HG02884 (cell line): Measurements from ENCODE around the gene PPP2R5C.
A peak's percentile ranks its signal among the peaks of the same experiment; 100 is the strongest.
"Not testable (repeated sequence)": the region's sequence is repeated elsewhere in the genome, so short reads cannot be mapped to it uniquely, and the experiment has no call there.

Experiments used
- ATAC-seq: cut with Tn5 transposase; IDR thresholded peaks from one replicate; pipeline ENCODE4 v1.9.1; 2021; ENCODE audit warnings: mild to moderate bottlenecking, moderate library complexity; ENCODE audit not compliant: unreplicated experiment

Gene PPP2R5C

GRCh38 chr14:101749756-101750155, 11.8 kb upstream of the PPP2R5C start:
- not testable (repeated sequence) for ATAC-seq

GRCh38 chr14:101754893-101755292, 6.6 kb upstream of the PPP2R5C start:
- ATAC-seq = no peak

- no peak for ATAC-seq
These were observed 5.8 kb upstream of the PPP2R5C start for GRCh38 chr14:101755591-101756324.

GRCh38 chr14:101757064-101757838, 4.3 kb upstream of the PPP2R5C start:
- no peak for ATAC-seq

- ATAC-seq = no peak
These were observed 3.7 kb upstream of the PPP2R5C start for GRCh38 chr14:101757839-101758211.

GRCh38 chr14:101758913-101759593, 2.5 kb upstream of the PPP2R5C start:
- no peak for ATAC-seq

- ATAC-seq = peak; percentile 50
These were observed 1.1 kb upstream of the PPP2R5C start for GRCh38 chr14:101760138-101761011.

- ATAC-seq = peak; percentile 23
These were observed 496 bp downstream of the PPP2R5C start for GRCh38 chr14:101761881-101762529.

- no peak for ATAC-seq
These were observed 1.1 kb downstream of the PPP2R5C start for GRCh38 chr14:101762530-101763101.

GRCh38 chr14:101763941-101764709, 2.6 kb downstream of the PPP2R5C start:
- no peak for ATAC-seq

GRCh38 chr14:101767618-101768362, 6.3 kb downstream of the PPP2R5C start:
- ATAC-seq = no peak

GRCh38 chr14:101770183-101770582, 8.7 kb downstream of the PPP2R5C start:
- ATAC-seq = no peak

GRCh38 chr14:101772770-101773169, 11.3 kb downstream of the PPP2R5C start:
- no peak for ATAC-seq

- no peak for ATAC-seq
These were observed 11.9 kb downstream of the PPP2R5C start for GRCh38 chr14:101773378-101773777.

- ATAC-seq = no peak
These were observed 12.7 kb downstream of the PPP2R5C start for GRCh38 chr14:101774006-101774795.

GRCh38 chr14:101774814-101775213, 13.3 kb downstream of the PPP2R5C start:
- ATAC-seq = no peak

- ATAC-seq = no peak
These were observed 14.3 kb downstream of the PPP2R5C start for GRCh38 chr14:101775826-101776225.

GRCh38 chr14:101776344-101776743, 14.8 kb downstream of the PPP2R5C start:
- peak; percentile 54 for ATAC-seq
